ENCODE results near the gene IL4R. TPM values are rescaled to one million over a fixed set of nuclear protein-coding genes. Genes with fewer than 3 reads are reported as not detected.

IL4R gene
- total and polyA plus RNA-seq, 2 of the 13 experiments (the other 11 are each of a cell fraction or from before 2014, with no cell fraction given), result 15.9 to 49.6 TPM

DNA sequence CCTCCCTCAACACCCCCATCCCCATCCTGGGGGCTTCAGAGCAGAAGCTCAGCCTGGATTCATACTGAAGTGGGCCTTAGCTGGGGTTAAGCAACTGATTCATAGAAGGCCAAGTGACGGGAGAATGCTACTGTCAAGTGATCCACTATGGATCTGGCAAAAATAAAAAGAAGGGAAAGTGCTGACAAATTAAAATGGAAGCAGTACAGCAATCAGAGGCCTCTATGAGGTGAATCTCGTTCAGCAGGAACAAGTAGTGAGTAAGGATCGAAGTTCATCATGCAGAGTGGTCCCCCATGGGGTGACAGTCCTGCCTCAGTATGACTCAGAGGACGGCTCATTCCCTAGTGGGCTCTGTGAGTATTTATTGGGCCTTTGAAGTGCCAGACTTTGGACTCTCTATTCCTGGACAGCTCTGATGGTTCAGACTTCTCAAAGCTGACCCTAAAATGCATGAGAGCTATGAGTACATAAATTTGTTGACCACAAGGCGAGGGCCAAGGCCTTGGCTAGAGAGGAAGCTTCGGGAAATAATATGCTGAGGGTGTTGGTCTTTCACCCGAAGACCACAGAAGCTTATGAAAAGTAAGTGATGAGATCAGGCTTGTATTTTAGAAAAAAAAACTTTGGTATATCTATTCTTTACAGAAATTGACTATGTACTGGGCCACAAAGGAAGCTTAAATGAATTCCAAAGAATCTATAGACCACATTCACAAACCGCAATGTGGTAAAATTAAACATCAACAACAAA is 39.9 kb upstream of the IL4R start (continued):
- TF ChIP-seq HNRNPH1 (optimal IDR thresholded peaks at IDR 0.05; ENCODE audit: low read depth, low read length) (no peak), ZNF256 (CRISPR knock-in tag; conservative IDR thresholded peaks at IDR 0.05) (peak; percentile 67; the same call in 1 of the 2 replicates), SRY (CRISPR knock-in tag; IDR thresholded peaks at IDR 0.05) (no peak), REL (CRISPR knock-in tag; conservative IDR thresholded peaks at IDR 0.05) (no peak), NFATC3 (CRISPR knock-in tag; IDR thresholded peaks at IDR 0.05) (0 out of 2 replicates have a peak, but pooled peaks have one; percentile 52), KDM5B (CRISPR knock-in tag; IDR thresholded peaks at IDR 0.05; ENCODE audit: borderline replicate concordance) (no peak), RAD21 (CRISPR knock-in tag; IDR thresholded peaks at IDR 0.05) (peak; percentile 81), MIXL1 (CRISPR knock-in tag; IDR thresholded peaks at IDR 0.05) (peak; percentile 90), ZNF781 (CRISPR knock-in tag; IDR thresholded peaks at IDR 0.05; ENCODE audit: borderline replicate concordance, not compliant biosample characterization) (peak; percentile 75), TARDBP (CRISPR knock-in tag; IDR thresholded peaks at IDR 0.05) (peak; percentile 96), ZNF883 (CRISPR knock-in tag; IDR thresholded peaks at IDR 0.05; ENCODE audit: not compliant biosample characterization) (no peak), ZSCAN30 (CRISPR knock-in tag; IDR thresholded peaks at IDR 0.05) (peak; percentile 68), ZNF101 (CRISPR knock-in tag; IDR thresholded peaks at IDR 0.05; ENCODE audit: borderline replicate concordance, low read depth) (no peak), SAFB2 (CRISPR knock-in tag; IDR thresholded peaks at IDR 0.05; ENCODE audit: borderline replicate concordance, low read depth) (no peak), PAX8 (CRISPR knock-in tag; IDR thresholded peaks at IDR 0.05; ENCODE audit: borderline replicate concordance) (no peak), MYC (CRISPR knock-in tag; IDR thresholded peaks at IDR 0.05; ENCODE audit: borderline replicate concordance) (peak; percentile 55; the same call in 1 of the 2 replicates), ZNF775 (CRISPR knock-in tag; IDR thresholded peaks at IDR 0.05; ENCODE audit: borderline replicate concordance) (no peak), SP1 (IDR thresholded peaks at IDR 0.05) (no peak), SP1 (CRISPR knock-in tag; IDR thresholded peaks at IDR 0.05) (0 out of 2 replicates have a peak, but pooled peaks have one; percentile 11), RCOR2 (CRISPR knock-in tag; IDR thresholded peaks at IDR 0.05) (peak; percentile 93)
- TF ChIP-seq, protein P1, sequence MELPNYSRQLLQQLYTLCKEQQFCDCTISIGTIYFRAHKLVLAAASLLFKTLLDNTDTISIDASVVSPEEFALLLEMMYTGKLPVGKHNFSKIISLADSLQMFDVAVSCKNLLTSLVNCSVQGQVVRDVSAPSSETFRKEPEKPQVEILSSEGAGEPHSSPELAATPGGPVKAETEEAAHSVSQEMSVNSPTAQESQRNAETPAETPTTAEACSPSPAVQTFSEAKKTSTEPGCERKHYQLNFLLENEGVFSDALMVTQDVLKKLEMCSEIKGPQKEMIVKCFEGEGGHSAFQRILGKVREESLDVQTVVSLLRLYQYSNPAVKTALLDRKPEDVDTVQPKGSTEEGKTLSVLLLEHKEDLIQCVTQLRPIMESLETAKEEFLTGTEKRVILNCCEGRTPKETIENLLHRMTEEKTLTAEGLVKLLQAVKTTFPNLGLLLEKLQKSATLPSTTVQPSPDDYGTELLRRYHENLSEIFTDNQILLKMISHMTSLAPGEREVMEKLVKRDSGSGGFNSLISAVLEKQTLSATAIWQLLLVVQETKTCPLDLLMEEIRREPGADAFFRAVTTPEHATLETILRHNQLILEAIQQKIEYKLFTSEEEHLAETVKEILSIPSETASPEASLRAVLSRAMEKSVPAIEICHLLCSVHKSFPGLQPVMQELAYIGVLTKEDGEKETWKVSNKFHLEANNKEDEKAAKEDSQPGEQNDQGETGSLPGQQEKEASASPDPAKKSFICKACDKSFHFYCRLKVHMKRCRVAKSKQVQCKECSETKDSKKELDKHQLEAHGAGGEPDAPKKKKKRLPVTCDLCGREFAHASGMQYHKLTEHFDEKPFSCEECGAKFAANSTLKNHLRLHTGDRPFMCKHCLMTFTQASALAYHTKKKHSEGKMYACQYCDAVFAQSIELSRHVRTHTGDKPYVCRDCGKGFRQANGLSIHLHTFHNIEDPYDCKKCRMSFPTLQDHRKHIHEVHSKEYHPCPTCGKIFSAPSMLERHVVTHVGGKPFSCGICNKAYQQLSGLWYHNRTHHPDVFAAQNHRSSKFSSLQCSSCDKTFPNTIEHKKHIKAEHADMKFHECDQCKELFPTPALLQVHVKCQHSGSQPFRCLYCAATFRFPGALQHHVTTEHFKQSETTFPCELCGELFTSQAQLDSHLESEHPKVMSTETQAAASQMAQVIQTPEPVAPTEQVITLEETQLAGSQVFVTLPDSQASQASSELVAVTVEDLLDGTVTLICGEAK (IDR thresholded peaks at IDR 0.05), result no peak
- TF ChIP-seq, protein P1 (CRISPR knock-in tag; IDR thresholded peaks at IDR 0.05), result peak; percentile 85

All from HepG2 (cell line).